GM19025 (cell line): ENCODE results near the gene LDLRAD1.
"Not testable (repeated sequence)": the region's sequence is repeated elsewhere in the genome, so short reads cannot be mapped to it uniquely, and the experiment has no call there.

Experiments
- ATAC-seq: cut with Tn5 transposase; IDR thresholded peaks from one replicate; pipeline ENCODE4 v1.9.1; 2021; ENCODE audit warnings: mild to moderate bottlenecking, low read depth, moderate library complexity; ENCODE audit not compliant: unreplicated experiment

Gene LDLRAD1

DNA sequence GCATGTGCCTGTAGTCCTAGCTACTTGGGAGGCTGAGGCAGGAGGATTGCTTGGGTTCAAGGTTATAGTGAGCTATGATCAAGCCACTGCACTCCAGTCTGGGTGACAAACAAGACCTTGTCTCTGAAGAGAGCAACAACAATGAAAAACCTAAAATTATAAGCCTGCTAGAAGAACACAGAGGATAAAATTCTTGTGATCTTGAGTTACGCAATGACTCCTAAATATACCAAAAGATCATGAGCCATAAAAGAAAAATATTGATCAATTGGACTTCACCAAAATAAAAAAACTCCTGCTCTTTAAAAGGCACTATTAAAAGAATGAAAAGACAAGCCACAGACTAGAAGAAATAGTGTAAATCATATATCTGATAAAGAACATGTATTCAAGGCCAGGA lies 22.3 kb downstream of the LDLRAD1 start:
- ATAC-seq = no peak

GRCh38 chr1:53994516-53994915 lies 23.5 kb downstream of the LDLRAD1 start:
- not testable (repeated sequence) for ATAC-seq

DNA sequence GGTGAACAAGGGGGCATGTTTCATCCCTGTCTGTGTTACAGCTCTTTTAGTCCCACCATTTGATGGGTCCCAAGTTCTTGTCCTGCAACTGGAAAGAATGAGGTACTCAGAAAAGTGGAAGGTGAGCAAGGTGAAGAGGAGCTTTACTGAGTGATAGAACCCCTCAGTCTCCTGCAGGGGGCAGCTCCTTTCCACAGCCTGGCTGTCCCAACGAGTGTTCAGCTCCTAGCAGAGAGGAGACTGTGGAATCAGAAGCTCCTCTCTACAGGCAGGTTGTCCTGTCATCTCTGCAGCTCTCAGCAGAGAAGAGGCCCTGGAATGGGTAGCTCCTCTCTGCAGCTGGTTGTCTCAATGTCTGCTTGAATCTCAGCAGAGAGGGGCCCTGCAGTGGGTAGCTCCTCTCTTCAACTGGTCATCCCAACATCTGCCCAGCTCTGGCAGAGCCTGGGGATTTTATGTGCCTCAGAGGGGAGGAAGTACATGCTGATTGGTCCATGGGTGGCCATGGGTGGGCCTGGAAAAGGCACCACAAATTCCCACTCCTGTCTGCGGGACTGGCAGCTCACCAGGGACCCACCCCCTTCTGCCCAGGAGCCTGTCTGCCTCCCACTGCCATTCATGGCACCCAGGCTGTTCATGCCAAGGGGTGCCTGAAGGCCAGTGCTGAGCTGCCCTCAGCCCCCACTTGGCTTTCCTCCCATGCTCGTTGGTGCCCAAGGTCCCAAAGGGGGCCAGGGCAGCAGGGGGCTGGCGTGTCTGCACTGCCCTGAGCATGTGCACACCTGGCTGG lies 25.7 kb downstream of the LDLRAD1 start:
- ATAC-seq = no peak

DNA sequence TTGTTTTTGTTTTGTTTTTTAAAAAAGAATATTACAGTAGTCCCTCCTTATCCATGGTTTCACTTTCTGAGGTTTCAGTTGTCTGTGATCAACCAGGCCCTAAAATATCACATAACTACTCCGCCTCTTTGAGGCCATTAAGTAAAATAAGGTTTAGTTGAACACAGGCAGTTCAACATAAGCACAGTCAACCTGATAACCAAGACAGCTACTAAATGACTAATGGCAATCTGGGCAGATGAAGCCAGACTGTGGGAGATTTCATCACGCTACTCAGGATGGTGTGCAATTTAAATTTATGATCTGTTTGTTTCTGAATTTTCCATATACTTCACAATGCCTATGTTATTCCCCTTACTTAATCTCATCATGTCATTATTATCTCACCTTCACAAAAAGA lies 30.1 kb downstream of the LDLRAD1 start:
- no peak for ATAC-seq

- no peak for ATAC-seq
Observed at GRCh38 chr1:53986458-53986857, 31.5 kb downstream of the LDLRAD1 start.

- ATAC-seq = no peak
Observed at GRCh38 chr1:53984726-53985125, 33.3 kb downstream of the LDLRAD1 start.

DNA sequence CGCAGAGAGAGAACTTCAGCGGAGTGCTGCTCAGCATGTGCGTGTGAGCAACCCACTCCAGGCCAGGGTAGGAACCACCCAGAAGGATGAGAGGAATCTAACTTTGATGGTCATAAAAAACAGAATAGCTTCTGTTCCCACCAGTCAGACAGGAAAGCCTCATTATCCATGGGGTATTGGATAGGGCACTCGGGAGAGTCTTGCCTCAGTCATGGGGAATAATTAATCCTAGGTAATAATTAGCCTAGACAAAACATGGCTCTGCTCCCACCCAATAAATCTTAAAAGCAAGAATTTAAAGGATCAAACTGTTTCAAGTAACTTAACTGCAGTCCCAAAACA lies 35.3 kb downstream of the LDLRAD1 start:
- ATAC-seq = no peak

DNA sequence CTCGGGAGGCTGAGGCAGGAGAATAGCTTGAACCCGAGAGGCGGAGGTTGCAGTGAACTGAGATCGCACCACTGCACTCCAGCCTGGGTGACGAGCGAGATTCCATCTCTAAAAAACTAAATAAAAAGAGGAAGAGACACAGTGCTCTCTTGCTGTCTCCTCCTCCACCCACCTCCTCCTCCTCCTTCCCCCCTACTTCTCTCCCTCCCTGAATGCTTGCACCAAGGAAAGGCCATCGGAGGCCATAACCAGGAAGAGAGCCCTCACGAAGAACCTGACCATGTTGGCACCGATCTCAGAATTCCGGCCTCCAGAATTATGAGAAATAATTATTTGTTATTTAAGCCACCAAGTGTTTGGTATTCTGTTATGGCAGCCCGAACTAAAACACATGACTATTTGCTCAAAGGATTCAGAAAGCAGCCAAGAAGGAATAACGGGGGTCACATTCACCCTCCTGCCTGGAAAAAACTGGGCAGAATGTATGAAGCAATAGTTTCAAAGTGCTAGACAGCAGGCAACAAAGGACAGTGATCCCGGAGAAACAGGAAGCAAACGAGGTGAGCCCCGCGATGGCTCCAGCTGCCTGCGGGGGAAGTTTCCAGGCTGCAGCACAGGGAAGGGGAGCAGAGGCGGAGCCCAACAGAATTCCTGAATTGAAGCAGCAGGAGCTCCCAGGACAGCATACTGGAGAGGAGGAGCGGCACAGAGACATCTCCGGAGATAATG lies 35.8 kb downstream of the LDLRAD1 start:
- no peak for ATAC-seq

DNA sequence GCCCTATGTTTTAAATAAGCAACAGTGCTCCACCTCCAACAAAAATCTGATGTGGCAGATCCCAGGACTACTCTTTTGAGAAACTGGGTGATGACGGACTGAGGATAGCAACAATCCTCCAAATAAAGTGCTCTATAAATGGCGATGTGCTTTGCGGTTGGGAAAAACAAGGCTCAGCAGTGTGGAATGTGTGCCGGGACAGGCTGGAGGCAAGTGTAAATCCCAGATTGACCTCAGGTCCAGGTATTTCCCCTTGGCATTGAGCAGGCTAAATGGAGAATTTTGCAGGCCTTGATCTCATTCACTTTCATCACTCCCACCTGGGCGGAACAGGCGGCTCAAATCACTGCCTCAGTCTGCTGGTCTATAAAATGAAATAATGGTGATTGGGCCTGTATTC lies 36.8 kb downstream of the LDLRAD1 start:
- no peak for ATAC-seq

DNA sequence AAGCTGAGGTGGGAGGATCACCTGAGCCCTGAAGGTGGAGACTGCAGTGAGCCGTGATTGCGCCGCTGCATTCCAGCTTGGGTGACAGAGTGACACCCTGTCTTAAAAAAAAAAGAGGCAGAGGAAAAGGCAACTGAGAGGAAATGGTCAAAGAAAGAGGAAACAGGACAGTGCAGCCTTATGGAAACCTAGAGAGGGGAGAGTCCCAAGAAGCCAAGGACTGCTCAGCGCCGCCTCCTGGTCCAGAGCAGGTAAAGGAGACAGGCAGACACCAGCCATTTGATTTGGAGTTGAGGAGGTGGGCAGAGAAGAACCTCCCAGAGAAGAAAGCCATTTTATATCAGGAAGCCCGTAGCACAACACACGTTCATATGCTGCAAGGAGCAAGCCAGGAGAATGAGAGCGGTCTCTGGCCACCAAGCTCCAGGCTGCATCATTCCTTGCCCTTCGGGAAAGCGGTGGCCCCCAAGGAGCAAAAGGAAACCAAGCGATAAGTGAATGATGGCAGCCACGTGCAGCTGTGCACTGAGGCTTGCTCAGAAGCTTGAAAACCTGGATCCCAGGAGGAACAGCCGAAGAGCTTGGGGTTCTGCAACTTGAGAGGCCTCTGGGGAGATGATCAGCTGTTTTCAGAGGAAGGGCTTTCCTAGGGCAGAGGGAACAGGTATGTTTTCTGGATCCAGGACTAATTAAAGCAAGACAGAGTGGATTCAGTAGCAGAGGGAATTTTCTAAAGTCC lies 38.1 kb downstream of the LDLRAD1 start:
- no peak for ATAC-seq

GRCh38 chr1:53975861-53976260 lies 42.1 kb downstream of the LDLRAD1 start:
- no peak for ATAC-seq

DNA sequence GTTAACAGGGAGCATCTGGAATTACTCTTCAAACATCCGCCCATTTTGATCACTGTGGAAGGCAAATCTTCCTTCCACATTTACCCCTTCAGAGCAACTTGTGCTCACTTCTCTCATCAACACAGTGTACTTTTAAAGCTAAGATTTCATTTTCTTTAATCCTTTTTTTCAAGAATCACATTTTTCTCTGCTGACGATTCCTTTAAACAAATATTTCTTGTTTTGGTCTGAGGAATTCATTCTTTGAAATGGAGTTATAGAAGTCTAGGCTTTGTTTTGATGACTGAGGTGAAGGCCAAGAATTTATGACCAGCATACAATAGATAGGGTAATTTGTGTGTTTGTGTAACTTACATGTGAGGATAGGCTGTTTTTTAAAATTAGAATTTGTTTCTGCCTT lies 46.3 kb downstream of the LDLRAD1 start:
- ATAC-seq = no peak

- not testable (repeated sequence) for ATAC-seq
Observed at GRCh38 chr1:53969323-53969722, 48.7 kb downstream of the LDLRAD1 start.

- no peak for ATAC-seq
Observed at GRCh38 chr1:53968125-53968513, 49.9 kb downstream of the LDLRAD1 start.

GRCh38 chr1:53967409-53968124 lies 50.4 kb downstream of the LDLRAD1 start:
- ATAC-seq = no peak

GRCh38 chr1:53966794-53967193 lies 51.2 kb downstream of the LDLRAD1 start:
- ATAC-seq = no peak

GRCh38 chr1:53964109-53964508 lies 53.9 kb downstream of the LDLRAD1 start:
- no peak for ATAC-seq

DNA sequence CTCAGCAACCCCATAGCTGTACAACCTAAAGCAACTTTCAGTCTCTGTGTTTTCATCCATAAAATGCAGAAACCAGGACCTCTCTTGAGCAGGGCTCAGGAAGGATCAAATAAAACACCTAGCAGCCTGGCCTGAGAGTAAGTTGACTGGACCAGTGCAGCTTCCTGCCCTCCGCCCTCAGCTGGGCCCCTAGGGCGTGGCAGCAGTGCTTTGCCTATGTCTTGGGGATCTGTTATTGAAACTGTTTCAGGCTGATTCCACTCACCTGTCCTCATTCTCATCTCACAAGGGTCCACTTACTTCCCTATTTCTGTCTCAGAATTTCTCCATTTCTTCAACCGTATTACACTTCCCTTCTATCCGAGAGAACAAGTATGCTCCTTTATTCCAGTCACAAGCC lies 54.5 kb downstream of the LDLRAD1 start:
- no peak for ATAC-seq

DNA sequence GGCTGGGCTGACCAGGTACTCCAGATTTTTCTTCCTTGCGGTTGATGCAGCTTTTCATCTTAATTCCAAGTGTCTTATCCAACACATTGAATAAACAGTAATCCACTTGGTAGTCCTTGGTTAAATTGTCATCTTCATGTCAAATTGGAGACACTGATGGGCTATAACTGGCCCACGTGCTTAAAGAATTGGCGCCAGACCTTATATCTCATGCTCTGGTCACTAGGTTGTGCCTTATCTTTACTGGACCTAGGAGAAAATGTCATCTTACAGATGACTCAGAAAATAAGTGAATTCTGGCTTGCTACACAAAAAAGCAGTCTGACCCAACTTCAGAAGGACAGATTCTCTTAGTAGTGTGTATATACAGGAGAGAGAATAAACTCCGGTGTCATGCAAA lies 55.6 kb downstream of the LDLRAD1 start:
- no peak for ATAC-seq

DNA sequence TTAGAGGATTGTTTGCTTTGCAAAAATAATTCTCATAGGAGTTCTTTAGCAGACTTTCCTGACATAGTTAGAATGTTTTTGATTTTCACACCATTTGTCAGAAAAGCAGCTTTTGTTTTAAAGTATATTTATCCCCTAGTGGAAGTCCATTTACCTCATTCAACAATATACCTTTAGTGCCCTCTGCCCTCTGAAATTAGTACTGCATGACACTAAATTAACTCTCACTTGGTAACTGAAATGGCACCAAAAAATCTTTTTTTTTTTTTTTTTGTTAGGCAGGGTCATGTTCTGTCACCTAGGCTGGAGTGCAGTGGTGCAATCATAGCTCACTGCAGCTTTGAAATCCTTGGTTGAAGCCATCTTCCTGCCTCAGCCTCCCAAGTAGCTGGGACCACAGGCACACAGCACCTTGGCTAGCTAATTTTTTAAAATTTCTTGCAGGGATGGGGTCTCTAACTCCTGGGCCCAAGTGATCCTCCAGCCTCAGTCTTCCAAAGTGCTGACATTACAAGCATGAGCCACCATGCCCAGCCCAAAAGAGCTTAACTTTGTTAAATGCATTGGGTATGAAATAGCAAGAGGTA lies 58.2 kb downstream of the LDLRAD1 start:
- ATAC-seq = no peak
